HG02571 (cell line): ENCODE measurements around the gene ZNF217.
"Not testable (repeated sequence)": the region's sequence is repeated elsewhere in the genome, so short reads cannot be mapped to it uniquely, and the experiment has no call there.

Experiments used
- ATAC-seq: cut with Tn5 transposase; IDR thresholded peaks from one replicate; pipeline ENCODE4 v1.9.1; 2021; ENCODE audit warnings: mild to moderate bottlenecking, moderate library complexity; ENCODE audit not compliant: unreplicated experiment

Gene ZNF217

DNA sequence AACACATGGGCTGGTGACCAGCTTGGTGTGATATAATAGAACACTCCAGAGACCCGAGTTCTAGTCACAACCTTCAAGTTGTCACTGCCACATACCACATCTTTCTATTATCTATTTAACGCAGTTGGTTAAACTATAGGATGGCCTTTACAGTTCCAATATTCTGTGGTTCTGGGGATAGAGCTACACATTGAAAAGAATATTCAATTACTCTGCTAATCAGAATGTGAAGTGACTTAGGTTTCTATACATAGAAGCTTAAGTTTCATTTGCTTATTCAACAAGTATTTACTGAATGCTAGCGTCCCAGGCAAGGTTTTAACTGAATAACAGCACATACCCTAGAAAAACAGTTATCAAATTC lies 9.1 kb downstream of the ZNF217 start:
- ATAC-seq: not testable (repeated sequence)

DNA sequence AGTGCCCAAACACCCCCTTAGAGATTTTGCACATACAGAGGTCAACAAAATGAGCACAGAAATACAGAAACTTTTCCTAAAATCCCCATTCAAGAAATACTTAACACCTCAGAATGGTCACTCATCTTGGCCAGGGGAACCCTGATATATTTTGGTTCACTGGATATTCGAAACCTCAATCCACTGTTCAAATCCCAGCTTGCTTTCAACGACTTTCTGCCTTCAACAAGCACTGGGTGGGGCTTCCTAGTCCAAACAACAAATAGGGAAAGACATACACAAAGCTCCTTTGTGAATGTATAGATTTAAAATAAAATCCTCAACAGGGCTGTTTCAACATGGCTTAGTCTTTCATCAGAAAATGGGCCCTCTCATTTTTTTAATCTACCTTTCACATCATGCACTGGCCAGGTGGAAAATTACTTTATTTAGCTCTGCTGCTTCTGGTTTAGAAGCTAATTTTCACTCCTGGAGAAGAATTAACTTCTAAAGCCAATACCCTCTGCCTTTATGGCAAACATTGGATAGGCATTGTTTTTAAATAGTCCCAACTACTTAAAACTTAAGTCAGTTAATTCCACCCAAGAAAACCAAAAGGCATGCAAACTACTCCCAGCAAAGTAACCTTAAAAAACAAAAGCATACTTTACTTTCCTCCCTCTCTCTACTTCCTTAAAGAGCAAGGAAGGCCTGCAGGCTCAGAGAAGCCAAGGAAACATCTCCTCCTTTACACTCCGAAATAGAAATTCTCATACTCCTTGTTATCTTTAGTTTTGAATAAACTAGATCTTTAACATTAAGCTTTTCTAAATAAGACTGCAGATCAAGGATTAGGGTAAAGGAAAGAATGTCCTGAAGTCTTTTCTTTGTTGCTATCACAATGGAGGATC lies 9.7 kb downstream of the ZNF217 start:
- ATAC-seq: not testable (repeated sequence)

- no peak for ATAC-seq
These were observed 10.9 kb downstream of the ZNF217 start for GRCh38 chr20:53582574-53583351.

- ATAC-seq: no peak
These were observed 11.4 kb downstream of the ZNF217 start for GRCh38 chr20:53582251-53582570.

- no peak for ATAC-seq
These were observed 12.0 kb downstream of the ZNF217 start for GRCh38 chr20:53581444-53582250.

- no peak for ATAC-seq
These were observed 13.1 kb downstream of the ZNF217 start for GRCh38 chr20:53580376-53581111.

GRCh38 chr20:53579581-53580375 lies 13.9 kb downstream of the ZNF217 start:
- no peak for ATAC-seq

DNA sequence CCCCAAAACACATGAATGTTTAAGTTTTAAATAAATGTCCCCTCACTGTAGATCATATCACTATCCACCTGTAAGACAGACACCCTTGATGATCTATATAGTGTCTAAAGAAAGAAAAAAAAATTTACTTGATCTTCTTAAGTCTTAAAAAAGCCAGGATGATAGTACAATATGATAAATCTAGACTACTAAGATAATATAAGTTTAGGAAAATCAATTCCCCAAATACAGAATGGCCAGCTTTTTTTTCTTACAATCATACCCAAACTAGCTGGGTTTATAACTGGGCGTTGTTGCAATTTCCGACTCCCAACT lies 14.4 kb downstream of the ZNF217 start:
- no peak for ATAC-seq

- no peak for ATAC-seq
These were observed 15.0 kb downstream of the ZNF217 start for GRCh38 chr20:53578492-53579222.

GRCh38 chr20:53576586-53577318 lies 16.9 kb downstream of the ZNF217 start:
- ATAC-seq: no peak

GRCh38 chr20:53576195-53576580 lies 17.5 kb downstream of the ZNF217 start:
- no peak for ATAC-seq

GRCh38 chr20:53575481-53576194 lies 18.0 kb downstream of the ZNF217 start:
- no peak for ATAC-seq

GRCh38 chr20:53574819-53575218 lies 18.8 kb downstream of the ZNF217 start:
- no peak for ATAC-seq

- no peak for ATAC-seq
These were observed 19.3 kb downstream of the ZNF217 start for GRCh38 chr20:53574259-53574789.

GRCh38 chr20:53571555-53572286 lies 21.9 kb downstream of the ZNF217 start:
- ATAC-seq: no peak

DNA sequence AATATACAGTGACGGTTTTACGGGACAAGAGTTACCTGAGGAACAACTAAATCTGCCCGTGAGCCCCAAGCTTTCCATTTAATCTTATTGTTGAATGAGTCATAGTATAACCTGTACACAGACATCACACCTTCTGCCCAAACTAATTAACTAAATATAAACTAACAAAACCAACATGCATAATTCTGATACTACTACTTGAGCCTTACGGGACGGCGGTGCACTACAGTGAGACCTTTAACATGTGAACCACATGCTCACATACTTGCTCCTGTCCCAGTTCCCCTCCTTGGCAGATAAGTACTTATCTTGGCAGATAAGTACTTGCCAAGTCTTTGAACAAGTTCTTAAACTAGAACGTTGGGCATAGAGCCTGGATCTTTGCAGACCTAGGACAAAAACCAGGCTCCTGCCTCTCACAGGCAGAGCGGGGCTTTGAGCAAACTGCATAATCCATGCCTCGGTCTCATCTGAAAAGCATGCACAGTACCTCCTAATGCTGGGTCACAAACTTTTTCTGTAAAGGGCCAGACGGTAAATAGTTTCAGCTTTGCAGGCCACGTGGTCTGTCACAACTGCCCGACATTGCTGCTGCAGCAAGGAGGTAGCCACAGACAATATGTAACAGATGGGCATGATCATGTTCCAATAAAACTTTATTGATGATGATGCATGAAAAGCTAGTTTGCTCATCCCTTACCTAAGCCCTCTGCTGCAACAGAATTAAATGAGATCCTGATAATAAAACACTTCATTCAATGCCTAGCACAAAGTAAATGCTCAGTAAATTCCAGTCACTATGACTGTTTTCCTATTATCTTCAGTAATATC lies 23.0 kb downstream of the ZNF217 start:
- ATAC-seq: no peak
